KBM-7 (cell line): ENCODE results near the gene DOCK2.
"Not testable (repeated sequence)": the region's sequence is repeated elsewhere in the genome, so short reads cannot be mapped to it uniquely, and the experiment has no call there.

ENCODE experiments used
- DNase-seq: peaks from one replicate; pipeline ENCODE4 v3.0.0-alpha.2; 2015
- in situ Hi-C: fragments of 300-500 bp; cut with MboI; formaldehyde crosslinking; loops from 2 replicates; pipeline ENCODE4 v1.14.3; 2020; ENCODE audit warnings: low sequenced_read_pairs, low pct_unique_long_range_greater_than_20kb, mixed read lengths

The DOCK2 gene

GRCh38 chr5:170077526-170077925 is 440.5 kb downstream of the DOCK2 start:
- in situ Hi-C loops = no loop called here
- no peak for DNase-seq

GRCh38 chr5:170078458-170078857 is 441.4 kb downstream of the DOCK2 start:
- in situ Hi-C loops = no loop called here
- DNase-seq = no peak

- in situ Hi-C loops = no loop called here
- no peak for DNase-seq
Observed at GRCh38 chr5:170078931-170079330, 441.9 kb downstream of the DOCK2 start.

- no peak for DNase-seq
- in situ Hi-C loops = no loop called here
Observed at GRCh38 chr5:170080217-170080616, 443.1 kb downstream of the DOCK2 start.

- in situ Hi-C loops = no loop called here
- no peak for DNase-seq
Observed at GRCh38 chr5:170080786-170081445, 443.8 kb downstream of the DOCK2 start.

GRCh38 chr5:170081616-170082015 is 444.5 kb downstream of the DOCK2 start:
- DNase-seq = no peak
- in situ Hi-C loops = no loop called here

- in situ Hi-C loops = no loop called here
- DNase-seq = no peak
Observed at GRCh38 chr5:170082701-170083100, 445.6 kb downstream of the DOCK2 start.

- in situ Hi-C loops = no loop called here
- no peak for DNase-seq
Observed at GRCh38 chr5:170087168-170087817, 450.2 kb downstream of the DOCK2 start.

GRCh38 chr5:170092455-170093101 is 455.5 kb downstream of the DOCK2 start:
- in situ Hi-C loops = loop anchor here (10.0 kb wide), 1 partner anchor 122 kb away; no protein-coding TSS in a partner anchor
- DNase-seq = no peak

- not testable (repeated sequence) for DNase-seq
- in situ Hi-C loops = loop anchor here (10.0 kb wide), 1 partner anchor 120 kb away; no protein-coding TSS in a partner anchor
Observed at GRCh38 chr5:170094329-170094728, 457.3 kb downstream of the DOCK2 start.

GRCh38 chr5:170095646-170096045 is 458.6 kb downstream of the DOCK2 start:
- no peak for DNase-seq
- in situ Hi-C loops = loop anchor here (10.0 kb wide), 1 partner anchor 119 kb away; no protein-coding TSS in a partner anchor

- in situ Hi-C loops = loop anchor here (10.0 kb wide), 1 partner anchor 117 kb away; no protein-coding TSS in a partner anchor
- DNase-seq = peak; percentile 71
Observed at GRCh38 chr5:170097934-170098333, 460.9 kb downstream of the DOCK2 start.

- in situ Hi-C loops = no loop called here
- peak; percentile 89 for DNase-seq
Observed at GRCh38 chr5:170100066-170100943, 463.2 kb downstream of the DOCK2 start.

GRCh38 chr5:170103447-170103846 is 466.4 kb downstream of the DOCK2 start:
- DNase-seq = no peak
- in situ Hi-C loops = no loop called here

GRCh38 chr5:170104299-170104698 is 467.2 kb downstream of the DOCK2 start:
- in situ Hi-C loops = no loop called here
- DNase-seq = no peak

- no peak for DNase-seq
- in situ Hi-C loops = no loop called here
Observed at GRCh38 chr5:170104710-170105109, 467.6 kb downstream of the DOCK2 start.

- DNase-seq = no peak
- in situ Hi-C loops = no loop called here
Observed at GRCh38 chr5:170105642-170106611, 468.9 kb downstream of the DOCK2 start, which contains the start of gene FOXI1. FOXI1 (plus strand) TSS chr5:170105897; CDS start chr5:170105958, 61 bp downstream.

GRCh38 chr5:170107674-170108073 is 470.6 kb downstream of the DOCK2 start:
- in situ Hi-C loops = no loop called here
- no peak for DNase-seq
